ENCODE measurements around the gene TOGARAM1. TPM values are rescaled to one million over a fixed set of nuclear protein-coding genes. Genes with fewer than 3 reads are reported as not detected.

TOGARAM1 gene
- total RNA-seq, 1 donor = 27.1 TPM

DNA sequence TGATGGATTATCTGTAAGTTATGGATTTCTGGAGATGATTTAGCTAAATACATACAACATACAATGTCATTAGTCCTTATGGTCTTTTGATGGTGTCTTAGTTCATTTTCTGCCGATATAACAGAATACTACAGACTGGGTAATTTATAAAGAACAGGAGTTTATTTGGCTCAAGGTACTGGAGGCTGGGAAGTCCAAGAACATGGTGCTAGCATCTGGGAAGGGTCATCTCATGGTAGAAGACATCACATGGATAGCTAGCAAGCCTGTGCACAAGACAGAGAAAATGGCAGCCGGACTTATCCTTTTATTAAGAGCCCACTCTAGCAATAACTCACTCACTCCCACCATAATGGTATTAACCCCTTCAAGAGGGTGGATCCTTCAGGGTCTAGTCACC lies 24.4 kb upstream of the TOGARAM1 start:
- H3K79me2 ChIP-seq (ENCODE audit: insufficient read depth, low read length) = peaks cover 25% of the 10 kb centered on the region
- H3K36me3 ChIP-seq (ENCODE audit: insufficient read depth, low read length) = peaks cover 22% of the 10 kb centered on the region

DNA sequence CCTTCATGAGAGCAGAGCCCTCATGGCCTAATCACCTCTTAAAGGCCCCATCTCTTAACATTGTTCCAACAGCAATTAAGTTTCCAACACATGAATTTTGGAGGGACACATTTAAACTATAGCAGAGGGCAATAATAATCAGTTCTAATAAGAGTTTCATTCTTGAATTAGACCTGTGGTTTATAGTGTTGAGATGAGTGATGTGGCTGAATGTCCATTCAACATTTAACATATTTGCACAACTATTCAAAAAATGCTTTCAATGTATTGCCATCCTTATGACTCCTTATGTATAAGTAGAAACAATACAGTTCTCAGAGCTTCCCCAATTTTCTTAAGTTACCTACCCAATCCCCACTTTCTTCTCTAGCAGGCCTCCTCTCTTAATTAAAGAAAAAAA lies 21.8 kb upstream of the TOGARAM1 start:
- peaks cover 13% of the 10 kb centered on the region for H3K36me3 ChIP-seq (ENCODE audit: insufficient read depth, low read length)
- TF ChIP-seq, protein P1, sequence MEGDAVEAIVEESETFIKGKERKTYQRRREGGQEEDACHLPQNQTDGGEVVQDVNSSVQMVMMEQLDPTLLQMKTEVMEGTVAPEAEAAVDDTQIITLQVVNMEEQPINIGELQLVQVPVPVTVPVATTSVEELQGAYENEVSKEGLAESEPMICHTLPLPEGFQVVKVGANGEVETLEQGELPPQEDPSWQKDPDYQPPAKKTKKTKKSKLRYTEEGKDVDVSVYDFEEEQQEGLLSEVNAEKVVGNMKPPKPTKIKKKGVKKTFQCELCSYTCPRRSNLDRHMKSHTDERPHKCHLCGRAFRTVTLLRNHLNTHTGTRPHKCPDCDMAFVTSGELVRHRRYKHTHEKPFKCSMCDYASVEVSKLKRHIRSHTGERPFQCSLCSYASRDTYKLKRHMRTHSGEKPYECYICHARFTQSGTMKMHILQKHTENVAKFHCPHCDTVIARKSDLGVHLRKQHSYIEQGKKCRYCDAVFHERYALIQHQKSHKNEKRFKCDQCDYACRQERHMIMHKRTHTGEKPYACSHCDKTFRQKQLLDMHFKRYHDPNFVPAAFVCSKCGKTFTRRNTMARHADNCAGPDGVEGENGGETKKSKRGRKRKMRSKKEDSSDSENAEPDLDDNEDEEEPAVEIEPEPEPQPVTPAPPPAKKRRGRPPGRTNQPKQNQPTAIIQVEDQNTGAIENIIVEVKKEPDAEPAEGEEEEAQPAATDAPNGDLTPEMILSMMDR (IDR thresholded peaks at IDR 0.05; ENCODE audit: extremely low read depth, low read depth, low read length) = no peak
- no peaks in the 10 kb centered on the region for H3K27me3 ChIP-seq (ENCODE audit: insufficient read depth, low read length)
- H3K27ac ChIP-seq (ENCODE audit: low read depth, low read length) = no peak overlapping the region
- DNase-seq (ENCODE audit: insufficient read length, low spot score, missing footprints) = no peak
- H3K9me3 ChIP-seq (ENCODE audit: low read depth, low read length) = no peaks in the 10 kb centered on the region
- H3K79me2 ChIP-seq (ENCODE audit: insufficient read depth, low read length) = peaks cover 26% of the 10 kb centered on the region
- no peak overlapping the region for H3K4me3 ChIP-seq (ENCODE audit: insufficient read depth, low read length)
- H3K4me2 ChIP-seq (ENCODE audit: insufficient read depth, low read length) = no peak overlapping the region
- H2AFZ ChIP-seq (ENCODE audit: low read length) = no peak overlapping the region
- H4K20me1 ChIP-seq (ENCODE audit: insufficient read depth, low read length) = no peaks in the 10 kb centered on the region
- H3K4me1 ChIP-seq (ENCODE audit: insufficient read depth, low read length) = peaks cover under 1% of the 10 kb centered on the region

More for the DNA sequence above, 24.4 kb upstream of the TOGARAM1 start:
- TF ChIP-seq, protein P1 (IDR thresholded peaks at IDR 0.05; ENCODE audit: extremely low read depth, low read depth, low read length) = no peak
- no peaks in the 10 kb centered on the region for H3K4me1 ChIP-seq (ENCODE audit: insufficient read depth, low read length)
- H3K9me3 ChIP-seq (ENCODE audit: low read depth, low read length) = no peaks in the 10 kb centered on the region
- no peaks in the 10 kb centered on the region for H3K27me3 ChIP-seq (ENCODE audit: insufficient read depth, low read length)
- H3K27ac ChIP-seq (ENCODE audit: low read depth, low read length) = no peak overlapping the region
- H3K4me3 ChIP-seq (ENCODE audit: insufficient read depth, low read length) = no peak overlapping the region
- DNase-seq (ENCODE audit: insufficient read length, low spot score, missing footprints) = no peak
- no peaks in the 10 kb centered on the region for H4K20me1 ChIP-seq (ENCODE audit: insufficient read depth, low read length)
- H3K4me2 ChIP-seq (ENCODE audit: insufficient read depth, low read length) = no peak overlapping the region
- no peak overlapping the region for H2AFZ ChIP-seq (ENCODE audit: low read length)

DNA sequence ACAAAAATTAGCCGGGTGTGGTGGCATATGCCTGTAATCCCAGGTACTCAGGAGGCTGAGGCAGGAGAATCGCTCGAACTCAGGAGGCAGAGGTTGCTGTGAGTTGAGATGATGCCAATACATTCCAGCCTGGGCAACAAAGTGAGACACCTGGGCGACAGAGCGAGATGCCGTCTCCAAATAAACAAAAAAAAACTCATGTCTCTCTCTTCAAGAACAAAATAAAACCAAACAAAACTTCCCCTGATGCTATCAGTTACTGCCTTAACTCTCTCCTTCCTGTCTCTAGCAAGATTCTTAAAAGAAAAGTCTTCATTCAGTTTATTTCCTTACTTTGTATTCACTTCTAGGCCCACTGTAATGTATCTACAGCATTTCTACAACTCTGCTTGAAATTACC lies 21.0 kb upstream of the TOGARAM1 start:
- DNase-seq (ENCODE audit: insufficient read length, low spot score, missing footprints) = no peak
- Histone ChIP-seq H3K27me3 (ENCODE audit: insufficient read depth, low read length) (no peaks in the 10 kb centered on the region), H3K79me2 (ENCODE audit: insufficient read depth, low read length) (peaks cover 29% of the 10 kb centered on the region), H3K4me3 (ENCODE audit: insufficient read depth, low read length) (no peak overlapping the region), H3K9me3 (ENCODE audit: low read depth, low read length) (no peaks in the 10 kb centered on the region), H2AFZ (ENCODE audit: low read length) (no peak overlapping the region), H3K27ac (ENCODE audit: low read depth, low read length) (no peak overlapping the region), H3K4me1 (ENCODE audit: insufficient read depth, low read length) (peaks cover 6% of the 10 kb centered on the region), H3K4me2 (ENCODE audit: insufficient read depth, low read length) (no peak overlapping the region), H3K36me3 (ENCODE audit: insufficient read depth, low read length) (peaks cover 18% of the 10 kb centered on the region), H4K20me1 (ENCODE audit: insufficient read depth, low read length) (no peaks in the 10 kb centered on the region)
- TF ChIP-seq, protein P1 (IDR thresholded peaks at IDR 0.05; ENCODE audit: extremely low read depth, low read depth, low read length) = no peak

DNA sequence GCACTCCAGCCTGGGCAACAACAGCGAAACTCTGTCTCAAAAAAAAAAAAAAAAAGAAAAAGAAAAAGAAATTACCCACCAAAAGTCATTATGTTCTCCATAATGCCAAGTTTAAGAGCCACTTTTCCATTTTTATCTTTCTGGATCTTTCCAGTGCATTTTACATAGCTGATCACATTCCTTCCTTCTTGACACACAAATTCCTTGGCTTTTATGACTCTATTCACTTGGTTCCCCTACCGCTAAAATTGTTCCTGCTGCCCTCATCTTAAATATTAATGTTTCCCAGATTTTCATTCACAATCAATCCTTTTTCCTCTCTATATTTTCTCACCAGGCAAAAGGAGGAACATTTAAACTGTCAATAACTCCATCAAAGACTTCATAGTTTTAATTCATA lies 20.4 kb upstream of the TOGARAM1 start:
- TF ChIP-seq, protein P1 (IDR thresholded peaks at IDR 0.05; ENCODE audit: extremely low read depth, low read depth, low read length) = no peak
- Histone ChIP-seq H3K4me2 (ENCODE audit: insufficient read depth, low read length) (no peak overlapping the region), H3K79me2 (ENCODE audit: insufficient read depth, low read length) (peaks cover 28% of the 10 kb centered on the region), H3K4me3 (ENCODE audit: insufficient read depth, low read length) (no peak overlapping the region), H2AFZ (ENCODE audit: low read length) (no peak overlapping the region), H3K9me3 (ENCODE audit: low read depth, low read length) (no peaks in the 10 kb centered on the region), H3K36me3 (ENCODE audit: insufficient read depth, low read length) (peaks cover 18% of the 10 kb centered on the region), H3K4me1 (ENCODE audit: insufficient read depth, low read length) (peaks cover 6% of the 10 kb centered on the region), H3K27me3 (ENCODE audit: insufficient read depth, low read length) (no peaks in the 10 kb centered on the region), H4K20me1 (ENCODE audit: insufficient read depth, low read length) (no peaks in the 10 kb centered on the region), H3K27ac (ENCODE audit: low read depth, low read length) (no peak overlapping the region)
- DNase-seq (ENCODE audit: insufficient read length, low spot score, missing footprints) = no peak

All from osteoblast (primary cell).